Loucy (cell line): Measurements from ENCODE around the gene PTPRZ1.

ENCODE experiments used
- CTCF ChIP-seq: fragments of 200-600 bp; sonication (generic); conservative IDR thresholded peaks from 2 replicates; pipeline ENCODE4 v1.5.1; 2014; ENCODE audit warnings: mild to moderate bottlenecking, antibody characterized with exemption, low read length
- EZH2phosphoT487 ChIP-seq: fragments of 200-600 bp; IDR thresholded peaks from 2 replicates; pipeline ENCODE4 v1.6.1; 2018; ENCODE audit warnings: antibody characterized with exemption, mild to moderate bottlenecking, moderate library complexity, borderline replicate concordance

- TF ChIP-seq CTCF (no peak), EZH2phosphoT487 (no peak)
These were observed 230.1 kb downstream of the PTPRZ1 start for GRCh38 chr7:122103064-122103463.
